K562 (cell line): Measurements from ENCODE around the gene KLHL29. TPM values are rescaled to one million over a fixed set of nuclear protein-coding genes. Genes with fewer than 3 reads are reported as not detected.

Experiments used
- ATAC-seq: fragments of 200-7000 bp; cut with Tn5 transposase; 3 replicates; pipeline ENCODE4 v1.9.1; 2020; ENCODE audit warnings: moderate library complexity
- BruUV-seq: library from RNA; stranded (reverse); fragments of 400-500 nt; replicated peaks from 2 replicates; lab custom pipeline; 2021; lab: Mats Ljungman, UMichigan
- CTCF ChIA-PET: fragments of 300-600 bp; formaldehyde crosslinking; extraction: SDS; loops from one replicate; lab custom pipeline; 2021; ENCODE audit warnings: low intra/inter-chr PET ratio; lab: Yijun Ruan, JAX
- POLR2A ChIA-PET: fragments of 300-600, 350-650 bp; sonication (Branson Sonifier 250); formaldehyde crosslinking; extraction: SDS; loops from one replicate; lab custom pipeline; 2021; ENCODE audit warnings: antibody characterized with exemption, inconsistent platforms; lab: Yijun Ruan, JAX
- DNase-seq, 4 experiments: peaks; one replicate each; pipeline versions ENCODE4 v3.0.0 to v3.0.0-alpha.2; 2011 to 2018; ENCODE audit warnings: low spot score in 3 of 4, mixed read lengths in 3 of 4; ENCODE audit errors: extremely low read depth in 1 of 4
- FAIRE-seq: peaks from 2 replicates; lab custom pipeline; 2011; peaks lifted over from hg19 to GRCh38; lab: Jason Lieb, UNC
- H2AFZ ChIP-seq: 2 replicates; pipeline ENCODE4 v1.6.0; 2011; ENCODE audit warnings: low read depth, low read length, control low read depth, inconsistent platforms
- H3K27ac ChIP-seq: fragments of 200-600 bp; 3 replicates; pipeline ENCODE4 v1.8.0; 2011; ENCODE audit warnings: low read depth, mild to moderate bottlenecking, control low read depth, inconsistent platforms, low read length, moderate library complexity, mixed read lengths; ENCODE audit errors: extremely low read depth
- H3K27me3 ChIP-seq, 2 experiments: fragments of 300-600 bp in 1 of 2; 2 replicates in 1 of 2; 3 replicates in 1 of 2; pipeline versions ENCODE4 v1.6.0 to v1.8.0; 2011; ENCODE audit warnings: inconsistent platforms in 2 of 2, low read length in 2 of 2, mild to moderate bottlenecking in 1 of 2, mixed read lengths in 1 of 2, moderate library complexity in 1 of 2; ENCODE audit not compliant: control insufficient read depth in 2 of 2, insufficient read depth in 2 of 2
- H3K36me3 ChIP-seq: fragments of 300-600 bp; 3 replicates; pipeline ENCODE4 v1.8.0; 2011; ENCODE audit warnings: mild to moderate bottlenecking, low read length, inconsistent platforms; ENCODE audit not compliant: control insufficient read depth, insufficient read depth
- H3K4me1 ChIP-seq, 2 experiments: fragments of 200-600 bp in 1 of 2; replicated peaks in 1 of 2; 2 replicates in 1 of 2; 3 replicates in 1 of 2; pipeline versions ENCODE4 v1.5.1 to v1.8.0; 2011; ENCODE audit warnings: inconsistent platforms in 2 of 2, low read length in 2 of 2, mild to moderate bottlenecking in 1 of 2, mixed read lengths in 1 of 2, moderate library complexity in 1 of 2; ENCODE audit not compliant: control insufficient read depth in 2 of 2, insufficient read depth in 2 of 2
- H3K4me2 ChIP-seq: 2 replicates; pipeline ENCODE4 v1.6.1; 2011; ENCODE audit warnings: low read length, control low read depth, inconsistent platforms, mixed read lengths; ENCODE audit not compliant: insufficient read depth
- H3K4me3 ChIP-seq: fragments of 200-600 bp; sonication (generic), shearing (Covaris generic); 2 replicates; pipeline ENCODE4 v1.5.1; 2016; ENCODE audit warnings: control low read depth, inconsistent platforms
- H3K79me2 ChIP-seq: fragments of 200-600 bp; 3 replicates; pipeline ENCODE4 v1.8.0; 2011; ENCODE audit warnings: low read length, inconsistent platforms; ENCODE audit not compliant: control insufficient read depth, insufficient read depth
- H3K9ac ChIP-seq, 2 experiments: 2 replicates each; pipeline versions ENCODE4 v1.6.0 to v1.6.1; 2011; ENCODE audit warnings: low read depth in 2 of 2, low read length in 2 of 2, control low read depth in 1 of 2, inconsistent platforms in 1 of 2, mild to moderate bottlenecking in 1 of 2, mixed read lengths in 1 of 2; ENCODE audit not compliant: insufficient read depth in 1 of 2
- H3K9me1 ChIP-seq: one replicate; pipeline ENCODE4 v1.6.0; 2011; ENCODE audit warnings: inconsistent platforms, mild to moderate bottlenecking, low read length, moderate library complexity; ENCODE audit not compliant: control insufficient read depth, insufficient read depth
- H3K9me3 ChIP-seq: replicated peaks from 2 replicates; pipeline ENCODE4 v1.5.1; 2011; ENCODE audit warnings: low read depth, low read length, inconsistent platforms; ENCODE audit not compliant: control insufficient read depth, insufficient read depth
- H4K20me1 ChIP-seq: replicated peaks from 2 replicates; pipeline ENCODE4 v1.6.1; 2011; ENCODE audit warnings: low read length, inconsistent platforms, mixed read lengths; ENCODE audit not compliant: control insufficient read depth, insufficient read depth
- CAMTA2 ChIP-seq: fragments of 250-450 bp; sonication (Bioruptor Pico); conservative IDR thresholded peaks from 2 replicates; pipeline ENCODE4 v1.5.1; 2022
- MTF1 ChIP-seq: fragments of 250-450 bp; sonication (Bioruptor Pico); IDR thresholded peaks from 2 replicates; pipeline ENCODE4 v1.9.0; 2021; ENCODE audit warnings: moderate library complexity, mild to moderate bottlenecking, inconsistent platforms, borderline replicate concordance
- RNF2 ChIP-seq: sonication (generic); IDR thresholded peaks from 2 replicates; pipeline ENCODE4 v1.6.1; 2016
- SIX5 ChIP-seq, 2 experiments: IDR thresholded peaks; 2 replicates each; pipeline ENCODE4 v1.6.1; 2011; ENCODE audit warnings: low read length in 2 of 2, borderline replicate concordance in 1 of 2, low read depth in 1 of 2, mild to moderate bottlenecking in 1 of 2, moderate library complexity in 1 of 2; ENCODE audit not compliant: insufficient read depth in 1 of 2
- SP2 ChIP-seq: IDR thresholded peaks from 2 replicates; pipeline ENCODE4 v1.6.1; 2011; ENCODE audit warnings: mild to moderate bottlenecking, low read depth, low read length, moderate library complexity; ENCODE audit not compliant: poor library complexity, severe bottlenecking; ENCODE audit errors: extremely low read depth
- ZNF766 ChIP-seq: fragments of 200-800 bp; sonication (Bioruptor generic); conservative IDR thresholded peaks from 2 replicates; pipeline ENCODE4 v1.6.1; 2016; ENCODE audit warnings: missing genetic modification characterization, missing compliant biosample characterization
- WGBS: fragments of 100-300 bp; shearing (Covaris generic); methylation state at CpG from one replicate; pipeline ENCODE4 v1.1.6; 2016; ENCODE audit warnings: low coverage, mixed read lengths; ENCODE audit not compliant: insufficient coverage; ENCODE audit errors: missing lambda C conversion rate; 5-methylcytosine and 5-hydroxymethylcytosine counted together
- in situ Hi-C: fragments of 300-500 bp; cut with MboI; formaldehyde crosslinking; loops from 4 replicates; pipeline ENCODE4 v1.15.0; 2018; ENCODE audit warnings: inconsistent platforms, mixed read lengths
- intact Hi-C: fragments of 100-400 bp; cut with micrococcal nuclease; formaldehyde crosslinking; loops from 2 replicates; pipeline ENCODE4 v1.14.2; 2022
- polyA plus RNA-seq, 8 experiments: library from polyadenylated mRNA; depleted of rRNA in 4 of 8; stranded (reverse) in 5 of 8; unstranded in 3 of 8; fragments of >200 nt; fragmentation: Nextera tagmentation in 2 of 8; fragmentation: Illumina TruSeq in 1 of 8; extraction: Ambion mirVana in 2 of 8; extraction: Trizol in 1 of 8; gene quantifications; 2 replicates each; pipeline versions ENCODE4 v1.2.1 to v1.2.3, GENCODE V29; 2011 to 2014; ENCODE audit warnings: inconsistent platforms in 1 of 8, missing spikeins in 1 of 8
- total RNA-seq, 7 experiments: library from RNA; depleted of rRNA in 6 of 7; stranded (reverse); fragments of >200 nt in 6 of 7; fragmentation: Illumina TruSeq in 2 of 7; extraction: Trizol in 2 of 7; gene quantifications; 2 replicates each; pipeline versions ENCODE4 v1.2.1 to v1.2.3, GENCODE V29; 2011 to 2021; ENCODE audit warnings: low replicate concordance in 1 of 7
- TF ChIP-seq, protein P1 (sequence below): fragments of 250-450 bp; sonication (Bioruptor Pico); IDR thresholded peaks from 2 replicates; pipeline ENCODE4 v1.5.0; 2020; ENCODE audit warnings: mild to moderate bottlenecking, borderline replicate concordance

Gene KLHL29
- total and polyA plus RNA-seq, 9 of the 15 experiments (the other 6 are each of a cell fraction or from before 2014, with no cell fraction given): 0.03 to 0.31 (median 0.08) TPM; not detected in 1

- no peak for TF ChIP-seq SIX5 (IDR thresholded peaks at IDR 0.05; ENCODE audit: borderline replicate concordance in 1 of 2, insufficient read depth in 1 of 2, low read depth in 1 of 2, low read length in 2 of 2)
- TF ChIP-seq SP2: no peak
- TF ChIP-seq CAMTA2 (CRISPR knock-in tag): no peak
- no peak for TF ChIP-seq MTF1 (CRISPR knock-in tag)
- no peak for TF ChIP-seq ZNF766 (CRISPR knock-in tag)
Measured at GRCh38 chr2:23393722-23394121, 8.7 kb downstream of the KLHL29 start (continued).

DNA sequence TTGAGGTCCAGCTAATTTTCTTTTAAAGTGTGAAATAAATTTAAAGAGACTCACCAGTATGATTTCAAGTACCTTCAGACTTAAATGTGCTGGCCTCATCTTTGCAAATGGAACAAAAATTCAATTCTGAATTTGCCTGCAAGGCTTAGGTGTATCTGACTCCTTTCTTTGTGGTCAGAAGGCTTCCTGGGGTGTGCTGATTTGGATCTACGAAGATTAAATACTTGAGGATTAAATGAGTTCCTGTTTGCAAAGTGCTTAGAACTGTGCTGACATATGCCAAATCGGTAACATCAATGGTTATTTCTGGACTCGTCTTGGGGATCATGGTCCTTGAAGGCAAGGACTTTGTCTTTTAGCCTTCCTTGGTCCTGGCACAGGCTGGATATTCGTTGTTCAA is 9.7 kb downstream of the KLHL29 start:
- CTCF ChIA-PET: no interaction called here
- Histone ChIP-seq H3K79me2 (no peaks in the 10 kb centered on the region), H2AFZ (no peak overlapping the region), H3K36me3 (no peaks in the 10 kb centered on the region), H3K4me3 (no peak overlapping the region), H3K9ac (no peak overlapping the region), H4K20me1 (no peaks in the 10 kb centered on the region), H3K9me3 (no peaks in the 10 kb centered on the region)
- DNase-seq (no peak), ATAC-seq (no peak)
- no TSS peak for BruUV-seq
- WGBS: 6% methylated on average over 4 of the region's 4 CpGs
- TF ChIP-seq, protein P1, sequence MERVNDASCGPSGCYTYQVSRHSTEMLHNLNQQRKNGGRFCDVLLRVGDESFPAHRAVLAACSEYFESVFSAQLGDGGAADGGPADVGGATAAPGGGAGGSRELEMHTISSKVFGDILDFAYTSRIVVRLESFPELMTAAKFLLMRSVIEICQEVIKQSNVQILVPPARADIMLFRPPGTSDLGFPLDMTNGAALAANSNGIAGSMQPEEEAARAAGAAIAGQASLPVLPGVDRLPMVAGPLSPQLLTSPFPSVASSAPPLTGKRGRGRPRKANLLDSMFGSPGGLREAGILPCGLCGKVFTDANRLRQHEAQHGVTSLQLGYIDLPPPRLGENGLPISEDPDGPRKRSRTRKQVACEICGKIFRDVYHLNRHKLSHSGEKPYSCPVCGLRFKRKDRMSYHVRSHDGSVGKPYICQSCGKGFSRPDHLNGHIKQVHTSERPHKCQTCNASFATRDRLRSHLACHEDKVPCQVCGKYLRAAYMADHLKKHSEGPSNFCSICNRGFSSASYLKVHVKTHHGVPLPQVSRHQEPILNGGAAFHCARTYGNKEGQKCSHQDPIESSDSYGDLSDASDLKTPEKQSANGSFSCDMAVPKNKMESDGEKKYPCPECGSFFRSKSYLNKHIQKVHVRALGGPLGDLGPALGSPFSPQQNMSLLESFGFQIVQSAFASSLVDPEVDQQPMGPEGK (CRISPR knock-in tag): no peak
- peak; percentile 31; the same call in 1 of the 2 replicates for TF ChIP-seq RNF2
- TF ChIP-seq, all 486 proteins: peak for 1
- in situ Hi-C loops: no loop called here
- Histone ChIP-seq H3K4me1 (no peaks in the 10 kb centered on the region; a peak in 1 of 5 replicates), H3K27me3 (peaks cover 8 to 41% of the 10 kb centered on the region in 2 experiments; a peak in 4 of 5 replicates), H3K9me1 (peaks cover under 1% of the 10 kb centered on the region), H3K27ac (no peak overlapping the region), H3K4me2 (no peak overlapping the region)
- FAIRE-seq: no peak
- POLR2A ChIA-PET: no interaction called here
- intact Hi-C loops: no loop called here
